ENCODE data around the gene MOSPD3.
"Not testable (repeated sequence)": the region's sequence is repeated elsewhere in the genome, so short reads cannot be mapped to it uniquely, and the experiment has no call there.

MOSPD3 gene

DNA sequence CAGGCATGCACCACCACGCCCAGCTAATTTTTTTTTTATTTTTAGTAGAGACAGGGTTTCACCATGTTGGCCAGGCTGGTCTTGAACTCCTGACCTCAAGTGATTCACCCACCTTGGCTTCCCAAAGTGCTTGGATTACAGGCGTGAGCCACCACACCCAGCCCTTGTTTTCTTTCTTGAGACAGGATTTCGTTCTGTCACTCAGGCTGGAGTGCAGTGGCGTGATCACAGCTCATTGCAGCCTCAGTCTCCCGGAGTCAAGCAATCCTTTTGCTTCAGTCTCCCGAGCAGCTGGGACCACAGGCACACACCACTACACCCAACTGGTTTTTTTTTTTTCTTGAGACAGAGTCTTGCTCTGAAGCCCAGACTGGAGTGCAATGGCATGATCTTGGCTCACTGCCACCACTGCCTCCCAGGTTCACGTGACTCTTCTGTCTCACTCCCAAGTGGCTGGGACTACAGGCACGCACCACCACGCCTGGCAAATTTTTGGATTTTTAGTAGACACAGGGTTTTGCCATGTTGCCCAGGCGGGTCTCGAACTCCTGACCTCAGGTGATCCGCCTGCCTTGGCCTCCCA is 49.9 kb downstream of the MOSPD3 start:
- in situ Hi-C loops (cut with MboI; ENCODE audit: low sequenced_read_pairs), result not testable (repeated sequence)
